Bronchial epithelial cell (primary cell): ENCODE results near the gene CACNA2D1. TPM values are rescaled to one million over a fixed set of nuclear protein-coding genes. Genes with fewer than 3 reads are reported as not detected.

ENCODE experiments used
- DNase-seq: peaks from one replicate; pipeline ENCODE4 v3.0.0-alpha.2; 2010; ENCODE audit warnings: low read depth
- FAIRE-seq: peaks from 2 replicates; lab custom pipeline; 2011; peaks lifted over from hg19 to GRCh38; lab: Jason Lieb, UNC
- H3K27me3 ChIP-seq: 2 replicates; pipeline ENCODE4 v1.5.1; 2011; ENCODE audit warnings: low read length; ENCODE audit not compliant: control insufficient read depth, insufficient read depth
- H3K36me3 ChIP-seq: 2 replicates; pipeline ENCODE4 v1.5.1; 2011; ENCODE audit warnings: low read length; ENCODE audit not compliant: control insufficient read depth, insufficient read depth
- H3K4me3 ChIP-seq: 2 replicates; pipeline ENCODE4 v1.5.1; 2011; ENCODE audit warnings: mild to moderate bottlenecking, low read depth, low read length, control low read depth
- total RNA-seq: library from RNA; depleted of rRNA; stranded (reverse); fragments of >200 nt; gene quantifications from 2 replicates; pipeline ENCODE4 v1.2.1, GENCODE V29; 2014
- TF ChIP-seq, protein P1 (sequence below): IDR thresholded peaks from 2 replicates; pipeline ENCODE4 v1.5.1; 2011; ENCODE audit warnings: mild to moderate bottlenecking, moderate library complexity, low read length, control low read depth, inconsistent platforms; ENCODE audit not compliant: insufficient read depth, severe bottlenecking

CACNA2D1 gene
- total RNA-seq, 1 donor from 2014 or later = 1.1 TPM

DNA sequence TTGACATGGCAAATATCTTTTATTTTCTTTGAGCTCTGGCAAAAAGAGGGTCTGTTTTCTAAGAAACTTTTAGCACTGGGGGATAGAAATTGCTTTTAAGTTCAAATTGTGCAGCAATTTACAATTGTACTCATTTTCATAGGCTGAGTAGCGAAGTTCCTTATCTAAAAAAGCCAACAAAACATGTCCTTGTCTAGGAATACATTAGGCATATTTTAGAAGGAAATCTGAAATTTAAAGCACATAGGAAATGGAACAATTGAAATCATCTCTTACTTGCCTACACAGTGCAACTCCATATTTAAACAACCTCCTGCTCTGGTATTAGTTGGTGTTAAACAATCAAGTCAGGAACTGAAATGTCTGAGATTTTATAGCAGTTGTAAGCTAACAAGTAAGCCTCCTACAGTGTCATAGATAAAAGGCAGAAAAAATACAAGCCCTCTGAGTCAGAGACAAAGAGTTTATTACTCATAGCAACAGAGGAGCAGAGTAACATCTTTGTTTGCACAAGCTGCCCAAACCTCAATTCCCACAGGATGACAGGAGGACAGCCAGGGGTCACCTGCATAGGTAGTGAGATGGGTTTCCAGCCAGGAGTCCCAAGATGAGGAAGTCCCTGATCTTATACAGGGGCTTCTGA lies 393.6 kb downstream of the CACNA2D1 start:
- peak; percentile 88 for DNase-seq
- TF ChIP-seq, protein P1, sequence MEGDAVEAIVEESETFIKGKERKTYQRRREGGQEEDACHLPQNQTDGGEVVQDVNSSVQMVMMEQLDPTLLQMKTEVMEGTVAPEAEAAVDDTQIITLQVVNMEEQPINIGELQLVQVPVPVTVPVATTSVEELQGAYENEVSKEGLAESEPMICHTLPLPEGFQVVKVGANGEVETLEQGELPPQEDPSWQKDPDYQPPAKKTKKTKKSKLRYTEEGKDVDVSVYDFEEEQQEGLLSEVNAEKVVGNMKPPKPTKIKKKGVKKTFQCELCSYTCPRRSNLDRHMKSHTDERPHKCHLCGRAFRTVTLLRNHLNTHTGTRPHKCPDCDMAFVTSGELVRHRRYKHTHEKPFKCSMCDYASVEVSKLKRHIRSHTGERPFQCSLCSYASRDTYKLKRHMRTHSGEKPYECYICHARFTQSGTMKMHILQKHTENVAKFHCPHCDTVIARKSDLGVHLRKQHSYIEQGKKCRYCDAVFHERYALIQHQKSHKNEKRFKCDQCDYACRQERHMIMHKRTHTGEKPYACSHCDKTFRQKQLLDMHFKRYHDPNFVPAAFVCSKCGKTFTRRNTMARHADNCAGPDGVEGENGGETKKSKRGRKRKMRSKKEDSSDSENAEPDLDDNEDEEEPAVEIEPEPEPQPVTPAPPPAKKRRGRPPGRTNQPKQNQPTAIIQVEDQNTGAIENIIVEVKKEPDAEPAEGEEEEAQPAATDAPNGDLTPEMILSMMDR = no peak
- no peaks in the 10 kb centered on the region for H3K27me3 ChIP-seq
- FAIRE-seq = peak; percentile 7
- no peaks in the 10 kb centered on the region for H3K36me3 ChIP-seq
- H3K4me3 ChIP-seq = no peak overlapping the region

DNA sequence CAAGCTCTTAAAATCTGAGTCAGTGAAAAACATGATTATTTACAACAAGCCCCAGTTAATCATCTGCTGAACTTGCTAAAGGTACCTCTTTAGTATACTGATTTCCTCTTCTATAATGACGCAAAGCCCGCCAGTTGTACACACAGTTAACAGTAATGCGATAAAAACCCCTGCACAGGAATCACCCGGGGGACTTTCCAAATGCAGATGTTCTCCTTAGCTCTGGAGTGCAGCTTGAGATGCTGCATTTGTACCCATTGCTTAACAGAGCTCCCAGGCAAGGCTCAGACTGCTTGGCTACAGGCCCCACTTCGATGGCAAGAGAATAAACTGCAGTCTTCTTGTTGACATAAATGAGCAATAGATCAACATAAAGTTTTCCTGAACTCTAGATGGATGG lies 394.1 kb downstream of the CACNA2D1 start:
- Histone ChIP-seq H3K27me3 (no peaks in the 10 kb centered on the region), H3K4me3 (no peak overlapping the region), H3K36me3 (no peaks in the 10 kb centered on the region)
- FAIRE-seq = no peak
- no peak for DNase-seq
- TF ChIP-seq, protein P1 = no peak

DNA sequence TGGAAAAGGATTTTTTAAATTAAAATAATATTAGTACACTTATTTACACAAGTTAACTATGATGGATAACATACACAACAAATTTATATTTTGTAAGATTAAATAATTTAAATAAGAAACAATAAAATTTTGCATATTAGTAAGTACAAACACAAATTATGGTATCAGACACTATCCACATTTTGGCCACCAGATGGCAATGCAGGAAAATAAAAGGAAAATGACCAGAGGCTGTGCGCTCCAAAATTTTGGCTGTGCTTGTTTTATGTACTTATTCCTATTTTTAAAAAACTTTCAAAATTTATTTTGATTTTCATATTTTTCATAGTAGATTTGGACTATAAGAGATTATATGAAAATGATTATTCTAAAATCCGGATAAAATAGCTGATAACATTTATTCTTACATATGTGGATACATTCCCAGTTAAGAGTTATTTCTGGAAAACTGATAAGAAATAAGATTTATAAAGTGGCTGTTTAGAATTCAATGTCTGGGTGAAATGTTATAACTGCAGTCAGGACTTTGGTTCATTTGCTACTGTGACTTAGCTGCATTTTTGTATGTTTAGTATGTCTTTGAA lies 399.0 kb downstream of the CACNA2D1 start:
- Histone ChIP-seq H3K27me3 (no peaks in the 10 kb centered on the region), H3K4me3 (no peak overlapping the region), H3K36me3 (no peaks in the 10 kb centered on the region)
- DNase-seq (peak; percentile 51), FAIRE-seq (no peak)
- TF ChIP-seq, protein P1 = peak; percentile 30

DNA sequence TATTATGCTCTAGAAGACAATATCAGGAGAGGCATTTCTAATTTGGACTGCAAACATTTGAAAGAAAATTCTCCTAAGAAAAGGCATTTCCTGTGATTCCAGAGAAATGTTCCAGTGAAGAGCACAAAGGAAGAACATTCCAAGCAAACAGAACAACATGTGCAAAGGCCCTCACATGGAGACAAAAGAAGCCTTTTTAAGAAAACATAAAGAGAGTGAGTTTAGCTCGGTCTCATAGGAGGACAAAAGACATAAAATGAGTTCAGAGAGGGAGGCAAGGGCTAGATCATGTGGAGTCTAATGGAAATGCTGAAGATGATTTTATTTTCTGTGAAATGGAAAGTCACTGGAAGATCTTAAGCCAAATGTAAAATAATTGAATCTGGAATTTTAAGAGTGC lies 404.0 kb downstream of the CACNA2D1 start:
- Histone ChIP-seq H3K4me3 (no peak overlapping the region), H3K27me3 (no peaks in the 10 kb centered on the region), H3K36me3 (no peaks in the 10 kb centered on the region)
- TF ChIP-seq, protein P1 = no peak
- DNase-seq (no peak), FAIRE-seq (no peak)

DNA sequence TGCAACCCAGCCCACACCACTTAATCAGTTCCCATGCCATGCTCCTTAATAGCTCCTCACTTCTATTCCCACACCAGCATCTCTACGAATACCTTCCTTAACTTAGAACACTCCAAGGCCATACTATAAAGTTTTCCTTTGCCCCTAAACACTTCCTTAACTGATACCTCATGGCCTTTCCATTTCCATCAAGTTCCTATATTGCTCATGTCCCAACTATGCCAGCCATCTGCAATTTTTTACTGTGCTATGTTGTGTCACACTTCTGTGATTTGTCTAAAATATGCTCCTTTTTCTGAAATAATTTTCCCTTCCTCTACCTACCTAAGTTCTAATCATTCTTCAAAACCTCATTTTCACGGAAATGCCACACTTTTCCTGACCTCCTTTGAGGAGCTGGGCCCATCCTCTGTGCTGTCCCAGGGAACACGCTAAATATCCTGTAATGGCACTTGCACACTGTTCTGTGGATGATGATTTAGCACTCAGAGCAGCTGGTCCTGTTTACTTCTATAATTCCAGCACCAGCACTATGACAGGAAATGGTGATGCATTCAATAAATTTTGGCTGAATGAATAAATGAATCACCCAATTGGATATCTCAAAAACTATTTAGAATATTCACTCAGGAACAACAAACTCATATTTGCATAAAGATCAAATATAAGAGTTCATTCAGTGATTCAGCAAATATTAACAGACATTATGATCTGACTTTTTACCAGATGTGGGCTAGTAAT lies 407.3 kb downstream of the CACNA2D1 start:
- TF ChIP-seq, protein P1 = no peak
- DNase-seq = peak; percentile 47
- Histone ChIP-seq H3K27me3 (no peaks in the 10 kb centered on the region), H3K36me3 (no peaks in the 10 kb centered on the region), H3K4me3 (no peak overlapping the region)
- no peak for FAIRE-seq
